H7 (cell line): ENCODE data around the gene FADS6. TPM values are rescaled to one million over a fixed set of nuclear protein-coding genes. Genes with fewer than 3 reads are reported as not detected.
A peak's percentile ranks its signal among the peaks of the same experiment; 100 is the strongest.

ENCODE experiments used
- DNase-seq: peaks from one replicate; pipeline ENCODE4 v3.0.0; 2012
- H3K27me3 ChIP-seq: 2 replicates; pipeline ENCODE4 v1.6.0; 2011; ENCODE audit warnings: mild to moderate bottlenecking, low read length; ENCODE audit not compliant: control insufficient read depth, insufficient read depth
- H3K36me3 ChIP-seq: replicated peaks from 2 replicates; pipeline ENCODE4 v1.5.1; 2011; ENCODE audit warnings: low read length; ENCODE audit not compliant: control insufficient read depth, insufficient read depth
- H3K4me3 ChIP-seq: 2 replicates; pipeline ENCODE4 v1.5.1; 2011; ENCODE audit warnings: low read depth, mild to moderate bottlenecking, control low read depth, low read length, moderate library complexity; ENCODE audit not compliant: insufficient read depth
- total RNA-seq: library from RNA; depleted of rRNA; stranded (reverse); fragments of >200 nt; shearing (Covaris generic); gene quantifications from 2 replicates; pipeline ENCODE4 v1.2.3, GENCODE V29; 2014; rRNA removed

The FADS6 gene
- total RNA-seq, 1 experiment from 2014 or later, result not detected

DNA sequence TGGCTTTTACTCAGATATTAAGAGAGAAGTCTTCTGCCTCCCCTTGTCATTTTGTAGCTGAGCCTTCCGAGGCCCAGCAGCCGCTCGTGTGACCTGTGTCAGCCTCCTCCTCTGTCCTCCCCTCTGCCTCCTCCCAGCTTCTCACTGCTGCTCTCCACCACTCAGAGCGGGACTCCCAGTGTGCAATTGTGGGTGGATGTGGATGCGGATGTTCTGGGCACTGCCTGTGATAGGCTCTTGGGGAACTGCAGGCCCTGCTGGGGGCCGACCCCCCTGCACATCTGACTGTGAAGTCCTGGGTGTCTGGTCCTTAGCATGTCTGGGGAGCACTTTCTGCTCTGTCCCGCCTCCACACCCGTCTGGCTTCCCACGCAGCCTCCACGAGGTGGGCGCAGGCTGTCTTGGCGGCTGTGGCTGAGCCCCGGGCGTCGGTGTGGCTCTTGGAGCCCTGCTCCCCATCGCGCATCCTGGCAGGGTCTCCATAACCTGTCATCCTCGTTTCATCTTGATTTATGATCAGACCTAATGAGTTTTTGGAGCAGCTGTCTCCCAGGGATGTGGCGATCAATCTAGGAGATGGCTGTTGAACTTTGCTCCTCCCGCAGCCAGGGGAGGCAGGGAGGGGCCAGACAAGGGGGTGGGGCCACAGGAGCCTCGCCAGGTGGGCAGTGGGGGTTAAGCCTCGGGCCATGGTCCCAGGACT is 61.8 kb downstream of the FADS6 start:
- DNase-seq, result peak; percentile 76
- Histone ChIP-seq H3K4me3 (no peak overlapping the region), H3K27me3 (no peaks in the 10 kb centered on the region), H3K36me3 (no peaks in the 10 kb centered on the region; the same call in 1 of the 2 replicates)

DNA sequence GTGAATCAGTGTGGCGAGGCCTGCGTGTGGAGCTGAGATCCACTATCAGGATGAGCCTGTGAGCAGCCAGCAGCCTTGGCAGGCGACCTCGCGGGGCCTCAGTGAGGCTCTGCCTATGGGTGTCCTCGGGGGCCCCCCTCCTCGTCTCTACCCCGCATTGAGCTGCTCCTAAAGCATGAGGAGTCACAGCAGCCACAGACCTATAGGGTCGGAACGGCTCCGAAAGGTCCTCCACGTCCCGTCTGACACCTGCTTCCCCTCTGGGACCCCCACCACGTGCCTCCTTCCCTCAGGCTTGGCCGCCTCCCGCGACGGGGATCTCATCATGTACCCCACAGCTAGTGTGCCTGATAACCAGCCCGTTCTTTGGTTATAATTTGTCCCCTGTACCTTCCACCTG is 62.6 kb downstream of the FADS6 start:
- no peaks in the 10 kb centered on the region for H3K27me3 ChIP-seq
- no peaks in the 10 kb centered on the region; the same call in 1 of the 2 replicates for H3K36me3 ChIP-seq
- DNase-seq, result no peak
- H3K4me3 ChIP-seq, result no peak overlapping the region

DNA sequence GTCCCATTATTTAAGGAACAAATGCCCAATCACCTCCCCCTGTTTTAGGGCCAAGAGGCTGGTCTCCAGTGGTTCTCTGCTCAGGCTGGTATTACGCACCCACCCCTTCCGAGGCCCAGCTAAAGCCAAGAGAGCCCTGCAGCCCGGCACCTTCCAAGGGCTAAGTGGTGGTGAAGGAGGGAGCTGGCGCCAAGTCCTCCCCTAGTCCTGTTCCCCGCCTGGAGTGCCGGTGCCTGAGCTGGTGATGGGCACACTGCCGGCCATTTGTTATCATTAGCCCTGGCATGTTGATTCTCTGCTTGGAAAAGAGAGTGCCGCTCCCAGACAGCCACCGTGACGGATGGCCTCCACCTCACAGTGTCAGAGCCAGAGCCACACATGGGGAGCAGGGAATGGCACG is 65.6 kb downstream of the FADS6 start:
- no peaks in the 10 kb centered on the region; the same call in 1 of the 2 replicates for H3K36me3 ChIP-seq
- no peak overlapping the region for H3K4me3 ChIP-seq
- no peak for DNase-seq
- no peaks in the 10 kb centered on the region for H3K27me3 ChIP-seq

Other genes with a start within 250 kb of the FADS6 start
- gene CD300LF, start 180.7 kb downstream of the FADS6 start, total RNA-seq, result not detected in 2 replicates
- 2.5 and 3.5 TPM in 2 replicates for gene RAB37, start 156.4 kb downstream of the FADS6 start, total RNA-seq
- 63.1 and 79.1 TPM in 2 replicates for gene NHERF1, start 145.0 kb downstream of the FADS6 start, total RNA-seq
- gene NAT9, start 117.3 kb downstream of the FADS6 start, total RNA-seq, result 47.9 and 73.3 TPM in 2 replicates
- gene GRIN2C, start 33.7 kb downstream of the FADS6 start, total RNA-seq, result not detected in 2 replicates
- 4.9 and 9.7 TPM in 2 replicates for gene FDXR, start 20.6 kb downstream of the FADS6 start, total RNA-seq
- gene USH1G, start 29.6 kb upstream of the FADS6 start, total RNA-seq, result 0.59 and 1.3 TPM in 2 replicates
- gene OTOP2, start 30.6 kb upstream of the FADS6 start, total RNA-seq, result not detected in 2 replicates
- gene OTOP3, start 42.3 kb upstream of the FADS6 start, total RNA-seq, result not detected in 2 replicates
- 2.1 and 7.8 TPM in 2 replicates for gene HID1, start 79.1 kb upstream of the FADS6 start, total RNA-seq
- gene CDR2L, start 94.0 kb upstream of the FADS6 start, total RNA-seq, result 23.5 and 25.9 TPM in 2 replicates
- gene MRPL58, start 119.0 kb upstream of the FADS6 start, total RNA-seq, result 62.0 and 68.4 TPM in 2 replicates
- gene ATP5PD, start 153.3 kb upstream of the FADS6 start, total RNA-seq, result 399 and 432 TPM in 2 replicates
- gene KCTD2, start 153.6 kb upstream of the FADS6 start, total RNA-seq, result 34.9 and 41.0 TPM in 2 replicates
- gene SLC16A5, start 194.3 kb upstream of the FADS6 start, total RNA-seq, result 28.2 and 38.8 TPM in 2 replicates
- 6.2 and 9.5 TPM in 2 replicates for gene ARMC7, start 216.3 kb upstream of the FADS6 start, total RNA-seq
- gene NT5C, start 238.1 kb upstream of the FADS6 start, total RNA-seq, result 106 and 118 TPM in 2 replicates